HG03095 (cell line): ENCODE measurements around the gene TBC1D22B.

Experiments used
- ATAC-seq: cut with Tn5 transposase; IDR thresholded peaks from one replicate; pipeline ENCODE4 v1.9.1; 2021; ENCODE audit warnings: moderate library complexity; ENCODE audit not compliant: unreplicated experiment

The TBC1D22B gene

GRCh38 chr6:37354526-37355384 is 97.2 kb downstream of the TBC1D22B start:
- no peak for ATAC-seq

GRCh38 chr6:37357288-37357687 is 99.7 kb downstream of the TBC1D22B start:
- no peak for ATAC-seq

GRCh38 chr6:37357860-37358259 is 100.3 kb downstream of the TBC1D22B start:
- ATAC-seq, result no peak

GRCh38 chr6:37359039-37359438 is 101.5 kb downstream of the TBC1D22B start:
- no peak for ATAC-seq

GRCh38 chr6:37362101-37362828 is 104.7 kb downstream of the TBC1D22B start:
- ATAC-seq, result no peak

GRCh38 chr6:37365791-37366190 is 108.2 kb downstream of the TBC1D22B start:
- ATAC-seq, result no peak

- ATAC-seq, result no peak
Observed at GRCh38 chr6:37366910-37367309, 109.3 kb downstream of the TBC1D22B start.

GRCh38 chr6:37368961-37369320 is 111.4 kb downstream of the TBC1D22B start:
- ATAC-seq, result no peak

- ATAC-seq, result no peak
Observed at GRCh38 chr6:37369321-37370201, 112.0 kb downstream of the TBC1D22B start.

- no peak for ATAC-seq
Observed at GRCh38 chr6:37371154-37372083, 113.8 kb downstream of the TBC1D22B start.

- ATAC-seq, result no peak
Observed at GRCh38 chr6:37372116-37372515, 114.5 kb downstream of the TBC1D22B start.

GRCh38 chr6:37373822-37374471 is 116.4 kb downstream of the TBC1D22B start:
- no peak for ATAC-seq

- no peak for ATAC-seq
Observed at GRCh38 chr6:37375376-37375775, 117.8 kb downstream of the TBC1D22B start.

- no peak for ATAC-seq
Observed at GRCh38 chr6:37376078-37376743, 118.6 kb downstream of the TBC1D22B start.

GRCh38 chr6:37381579-37381978 is 124.0 kb downstream of the TBC1D22B start:
- no peak for ATAC-seq
